Neural cell (in vitro differentiated cells): ENCODE results near the gene HSPA12A.

Source experiments
- CTCF ChIP-seq: fragments of 450-650 bp; IDR thresholded peaks from 2 replicates; pipeline ENCODE4 v1.5.1; 2014; ENCODE audit warnings: antibody characterized with exemption, mild to moderate bottlenecking, moderate library complexity; ENCODE audit not compliant: poor library complexity, severe bottlenecking
- SMC3 ChIP-seq: fragments of 450-650 bp; conservative IDR thresholded peaks from 2 replicates; pipeline ENCODE4 v1.6.1; 2014; ENCODE audit warnings: antibody characterized with exemption, mild to moderate bottlenecking, moderate library complexity; ENCODE audit not compliant: poor library complexity

- no peak for TF ChIP-seq SMC3
- no peak for TF ChIP-seq CTCF
These were observed 1.1 kb upstream of the HSPA12A start for GRCh38 chr10:116743266-116744064.
